GM21619 (cell line): ENCODE results near the gene CORO2B.
"Not testable (repeated sequence)": the region's sequence is repeated elsewhere in the genome, so short reads cannot be mapped to it uniquely, and the experiment has no call there.

Source experiments
- ATAC-seq: cut with Tn5 transposase; IDR thresholded peaks from one replicate; pipeline ENCODE4 v1.9.1; 2021; ENCODE audit not compliant: unreplicated experiment

The CORO2B gene

GRCh38 chr15:68604840-68605478 is 26.2 kb downstream of the CORO2B start:
- not testable (repeated sequence) for ATAC-seq

- no peak for ATAC-seq
Measured at GRCh38 chr15:68606375-68606774, 27.6 kb downstream of the CORO2B start.

GRCh38 chr15:68608206-68608843 is 29.5 kb downstream of the CORO2B start:
- ATAC-seq = no peak

GRCh38 chr15:68608844-68609232 is 30.0 kb downstream of the CORO2B start:
- ATAC-seq = no peak

- no peak for ATAC-seq
Measured at GRCh38 chr15:68609629-68610028, 30.8 kb downstream of the CORO2B start.

GRCh38 chr15:68610825-68611224 is 32.0 kb downstream of the CORO2B start:
- no peak for ATAC-seq

GRCh38 chr15:68612503-68612902 is 33.7 kb downstream of the CORO2B start:
- no peak for ATAC-seq

- no peak for ATAC-seq
Measured at GRCh38 chr15:68612979-68613740, 34.4 kb downstream of the CORO2B start.

GRCh38 chr15:68614286-68615035 is 35.7 kb downstream of the CORO2B start:
- ATAC-seq = no peak

- ATAC-seq = no peak
Measured at GRCh38 chr15:68615301-68615700, 36.5 kb downstream of the CORO2B start.

GRCh38 chr15:68615811-68616210 is 37.0 kb downstream of the CORO2B start:
- no peak for ATAC-seq

GRCh38 chr15:68616397-68616796 is 37.6 kb downstream of the CORO2B start:
- ATAC-seq = no peak

- no peak for ATAC-seq
Measured at GRCh38 chr15:68617001-68617400, 38.2 kb downstream of the CORO2B start.

- ATAC-seq = no peak
Measured at GRCh38 chr15:68617777-68618176, 39.0 kb downstream of the CORO2B start.

GRCh38 chr15:68618394-68618793 is 39.6 kb downstream of the CORO2B start:
- no peak for ATAC-seq

- no peak for ATAC-seq
Measured at GRCh38 chr15:68618908-68619698, 40.3 kb downstream of the CORO2B start.

- ATAC-seq = no peak
Measured at GRCh38 chr15:68620721-68621527, 42.1 kb downstream of the CORO2B start.

GRCh38 chr15:68621535-68621934 is 42.7 kb downstream of the CORO2B start:
- ATAC-seq = no peak

- no peak for ATAC-seq
Measured at GRCh38 chr15:68623301-68623892, 44.6 kb downstream of the CORO2B start.
